Epithelial cell of prostate (primary cell): ENCODE measurements around the gene FOXP1.

Source experiments
- DNase-seq: peaks from one replicate; pipeline ENCODE4 v3.0.0-alpha.2; 2011; ENCODE audit warnings: low read depth, low spot score
- H3K27ac ChIP-seq: fragments of 450-650 bp; 2 replicates; pipeline ENCODE4 v1.5.1; 2017; ENCODE audit warnings: mild to moderate bottlenecking

FOXP1 gene

DNA sequence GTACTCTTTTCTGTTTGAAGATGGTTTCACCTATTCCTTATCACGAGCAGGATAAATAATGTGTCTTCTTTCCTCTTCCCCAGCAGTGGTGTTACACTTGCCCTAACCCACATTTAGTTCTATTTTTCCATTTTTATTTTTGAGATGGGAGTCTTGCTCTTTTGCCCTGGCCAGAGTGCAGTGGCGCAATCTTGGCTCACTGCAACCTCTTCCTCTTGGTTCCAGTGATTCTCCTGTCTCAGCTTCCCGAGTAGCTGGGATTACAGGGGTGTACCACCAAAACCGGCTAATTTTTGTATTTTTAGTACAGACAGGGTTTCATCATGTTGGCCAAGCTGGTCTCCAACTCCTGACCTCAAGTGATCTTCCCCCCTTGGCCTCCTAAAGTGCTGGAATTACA, 372.4 kb downstream of the FOXP1 start:
- DNase-seq = no peak
- no peak overlapping the region for H3K27ac ChIP-seq

DNA sequence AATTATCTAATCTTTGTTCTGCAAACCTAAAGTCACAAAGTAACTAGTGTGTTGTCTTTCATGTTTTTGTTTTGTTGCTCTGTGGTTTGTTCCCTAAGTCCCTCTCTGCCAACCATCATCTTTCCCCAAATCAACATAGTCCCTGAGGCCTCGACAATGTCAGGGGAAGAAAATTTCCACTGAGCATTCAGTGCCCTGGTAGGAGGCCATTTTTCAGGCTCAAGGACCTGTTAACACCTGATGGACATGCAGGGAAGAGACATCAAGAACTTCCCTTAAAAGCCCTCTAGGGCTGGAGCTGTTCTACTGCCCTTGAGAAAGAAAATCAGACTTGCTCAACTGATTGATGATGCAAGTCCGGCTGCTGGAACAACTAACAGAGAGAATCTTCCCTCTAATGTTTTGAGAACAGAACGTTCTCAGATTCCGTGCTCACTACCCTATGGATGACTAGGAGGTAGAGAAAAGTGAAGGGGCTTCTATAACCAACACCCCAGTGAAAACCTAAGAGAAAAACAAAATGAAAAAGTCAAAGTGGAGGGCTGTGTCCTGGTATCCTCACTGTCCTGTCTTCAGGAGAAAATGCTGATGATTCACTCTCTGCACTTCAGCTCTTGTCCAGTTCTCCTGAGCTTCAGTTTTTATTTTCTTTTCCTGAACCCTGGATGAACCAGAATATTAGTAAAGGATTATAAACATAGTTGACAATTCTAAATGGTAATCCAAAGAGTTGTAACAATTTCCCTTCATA, 373.1 kb downstream of the FOXP1 start:
- no peak overlapping the region for H3K27ac ChIP-seq
- DNase-seq = no peak

DNA sequence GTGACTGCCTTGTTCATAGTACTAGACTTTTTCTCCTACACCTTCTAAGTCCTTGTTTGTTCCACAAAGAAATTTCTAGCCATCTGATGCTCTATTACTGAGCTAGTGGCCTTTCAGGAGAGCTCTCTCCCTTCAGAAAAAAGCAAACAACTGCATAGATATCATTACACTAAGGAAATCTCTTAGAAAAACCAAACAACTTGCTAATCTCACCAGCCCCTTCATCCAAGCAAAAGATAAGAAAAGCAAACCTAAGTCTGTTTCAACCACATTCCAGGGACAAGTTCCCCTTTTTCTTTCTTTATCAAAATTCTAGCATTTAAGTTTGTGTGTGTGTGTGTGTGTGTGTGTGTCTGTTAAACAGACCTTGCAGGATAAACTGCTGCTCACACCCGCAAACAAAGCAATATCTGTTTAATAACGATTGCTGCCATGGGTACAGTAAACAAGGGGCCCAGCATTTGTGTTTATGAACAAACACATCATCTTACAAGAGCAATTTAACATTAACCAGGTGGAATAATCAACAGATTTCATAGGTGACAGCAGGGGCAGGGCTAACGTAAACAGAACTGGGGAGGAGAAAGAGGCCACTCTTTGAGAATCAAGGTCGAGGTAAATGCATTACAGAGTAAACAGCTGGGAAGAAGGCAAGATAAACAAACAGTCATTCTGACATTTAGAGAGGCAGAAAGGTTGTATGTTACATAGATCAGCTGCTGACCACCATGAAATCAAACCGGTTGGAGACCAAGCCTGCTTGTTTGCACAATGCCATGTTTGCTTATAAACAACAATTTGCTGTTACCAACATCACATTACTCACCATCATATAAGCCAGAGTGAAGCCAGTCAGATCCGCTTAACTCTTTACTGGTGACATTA, 375.1 kb downstream of the FOXP1 start:
- no peak overlapping the region for H3K27ac ChIP-seq
- DNase-seq = no peak

DNA sequence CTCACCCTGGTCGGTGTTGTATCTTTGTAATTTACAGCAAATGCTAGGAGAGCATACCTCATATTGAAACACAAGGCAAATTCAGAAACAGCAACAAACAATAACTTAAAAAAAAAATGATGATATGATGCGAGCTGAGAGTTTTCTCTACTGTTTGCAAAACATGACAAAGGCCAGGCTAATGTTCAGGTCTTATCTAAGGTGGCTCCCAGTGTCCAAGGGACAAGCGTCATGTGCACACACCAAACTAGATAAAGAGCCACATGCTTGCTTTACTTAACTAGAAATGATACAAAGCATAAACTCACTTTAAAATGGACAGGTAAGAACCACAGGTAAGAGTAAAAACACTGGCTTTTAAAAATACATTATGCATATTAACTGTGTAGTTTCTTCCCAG, 375.9 kb downstream of the FOXP1 start:
- DNase-seq = no peak
- H3K27ac ChIP-seq = no peak overlapping the region

DNA sequence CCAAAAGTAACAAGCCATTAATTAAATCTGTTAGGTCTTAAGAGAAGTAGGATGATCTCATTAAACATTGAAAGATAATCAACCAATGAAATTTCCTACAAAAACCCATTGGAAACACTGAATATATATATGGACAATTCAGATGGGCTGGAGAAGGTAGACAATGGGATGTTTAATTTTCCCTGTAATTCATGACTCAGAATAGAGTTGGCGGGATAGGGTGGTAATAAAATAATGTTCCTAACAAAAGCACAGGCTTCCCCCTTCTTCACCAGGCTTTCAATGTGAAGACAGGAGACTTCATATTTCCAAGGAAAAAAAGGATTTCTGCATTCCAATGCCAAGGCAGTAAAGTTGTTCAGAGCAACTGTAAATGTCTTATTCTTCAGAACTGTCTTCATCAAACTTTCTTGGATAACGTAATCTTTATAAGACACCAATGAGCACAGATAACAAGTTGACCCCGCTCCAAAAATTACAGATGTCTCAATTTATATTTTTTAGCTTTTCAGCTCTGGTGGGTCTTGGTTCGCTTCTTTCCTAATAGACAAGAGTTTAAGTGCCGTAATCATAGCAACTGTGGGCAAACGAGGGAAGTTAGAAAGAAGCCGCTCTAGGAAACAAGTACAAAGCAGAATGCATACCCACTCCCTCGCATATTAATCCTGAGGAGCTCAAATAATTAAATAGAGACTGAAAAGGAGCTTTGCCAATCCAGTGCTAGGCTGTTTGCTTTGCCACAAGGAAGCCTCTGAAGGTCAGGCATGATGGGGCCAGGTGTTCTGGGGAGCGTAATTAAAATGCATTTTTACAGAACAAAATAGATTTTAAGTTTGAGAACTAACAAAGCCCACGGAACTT, 377.0 kb downstream of the FOXP1 start:
- no peak overlapping the region for H3K27ac ChIP-seq
- no peak for DNase-seq

DNA sequence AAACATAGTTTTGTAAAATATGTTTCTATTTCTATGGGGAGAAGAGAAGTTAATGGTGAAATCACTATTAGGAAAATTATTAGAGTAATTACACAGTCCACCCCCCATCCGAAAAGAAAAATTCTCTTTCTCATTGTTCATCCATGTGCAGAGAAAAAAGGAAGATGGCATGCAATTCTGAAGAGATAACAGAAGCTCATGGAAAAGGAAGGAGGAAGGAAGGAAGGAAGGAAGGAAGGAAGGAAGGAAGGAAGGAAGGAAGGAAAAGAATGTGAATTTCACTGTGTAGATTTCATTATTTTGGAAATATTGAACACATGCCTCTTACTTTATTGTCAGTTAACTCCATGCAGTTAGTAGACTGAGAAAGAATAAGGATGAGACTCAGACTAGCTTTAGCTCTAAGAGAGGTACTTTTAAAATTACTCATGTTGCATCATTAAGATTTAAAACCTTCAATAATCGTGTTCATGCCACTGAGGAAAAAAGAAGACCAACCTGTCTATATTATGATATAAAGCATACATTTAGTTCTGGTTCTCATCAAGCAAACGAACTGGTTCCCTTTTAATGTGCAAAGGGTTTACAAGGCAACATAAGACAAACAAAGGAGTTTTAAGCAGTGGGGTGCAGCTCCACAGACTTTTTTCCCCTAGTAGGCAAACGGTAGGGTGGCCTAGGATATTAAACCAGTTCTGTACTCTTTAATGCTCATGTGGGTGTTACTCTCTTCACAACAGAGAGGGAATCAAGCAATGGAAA, 379.6 kb downstream of the FOXP1 start:
- DNase-seq = no peak
- no peak overlapping the region for H3K27ac ChIP-seq

DNA sequence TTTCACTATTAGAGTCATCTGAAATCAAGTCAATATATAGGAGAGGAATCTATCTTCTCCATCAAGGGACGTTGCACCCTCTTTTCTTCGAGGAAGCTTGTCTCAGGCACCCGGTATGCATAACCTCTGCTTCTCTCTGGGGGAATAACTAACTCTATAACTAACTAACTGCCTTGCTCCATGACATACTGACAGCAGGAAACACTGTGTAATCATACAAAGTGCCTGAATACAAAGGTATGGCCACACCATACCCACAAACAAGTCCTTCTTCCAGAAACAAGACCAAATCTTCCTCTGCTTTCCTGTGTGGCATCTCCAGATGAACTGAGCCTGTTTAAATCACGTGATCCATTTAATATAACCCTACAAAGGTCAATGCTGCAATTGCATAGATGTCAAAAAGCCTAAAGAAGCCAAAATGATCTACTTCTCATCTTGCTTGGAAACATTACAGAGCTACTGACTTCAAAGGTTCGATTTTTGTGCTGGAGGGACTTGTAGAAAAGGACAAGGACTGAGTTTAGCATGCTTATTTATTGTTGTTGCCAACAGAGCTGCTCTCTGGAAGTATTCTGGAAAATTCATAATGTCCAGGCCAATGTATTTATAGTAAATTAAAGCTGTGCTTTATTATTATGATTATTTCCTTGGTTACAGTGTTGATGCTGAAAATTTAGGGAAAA, 380.5 kb downstream of the FOXP1 start:
- no peak overlapping the region for H3K27ac ChIP-seq
- no peak for DNase-seq

DNA sequence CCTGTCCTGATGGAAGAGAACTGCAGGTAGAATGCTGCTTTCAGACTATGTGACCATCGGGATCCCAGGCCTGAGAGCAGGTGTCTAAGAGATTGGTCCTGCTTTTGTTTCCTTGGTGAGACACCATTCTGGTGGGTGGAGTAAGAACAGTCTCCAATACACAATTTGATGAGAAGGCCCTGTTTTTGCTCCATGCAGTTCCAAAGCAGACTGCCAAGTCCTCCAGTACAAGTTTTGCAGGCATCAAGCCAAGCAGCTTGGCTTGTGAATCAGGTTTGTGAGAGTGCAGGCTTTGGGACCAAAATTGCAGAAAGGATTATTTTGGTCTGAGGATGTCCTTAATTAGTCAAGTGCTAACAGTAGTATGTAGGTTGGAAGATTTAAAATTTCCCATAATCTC, 381.6 kb downstream of the FOXP1 start:
- no peak overlapping the region for H3K27ac ChIP-seq
- DNase-seq = no peak

DNA sequence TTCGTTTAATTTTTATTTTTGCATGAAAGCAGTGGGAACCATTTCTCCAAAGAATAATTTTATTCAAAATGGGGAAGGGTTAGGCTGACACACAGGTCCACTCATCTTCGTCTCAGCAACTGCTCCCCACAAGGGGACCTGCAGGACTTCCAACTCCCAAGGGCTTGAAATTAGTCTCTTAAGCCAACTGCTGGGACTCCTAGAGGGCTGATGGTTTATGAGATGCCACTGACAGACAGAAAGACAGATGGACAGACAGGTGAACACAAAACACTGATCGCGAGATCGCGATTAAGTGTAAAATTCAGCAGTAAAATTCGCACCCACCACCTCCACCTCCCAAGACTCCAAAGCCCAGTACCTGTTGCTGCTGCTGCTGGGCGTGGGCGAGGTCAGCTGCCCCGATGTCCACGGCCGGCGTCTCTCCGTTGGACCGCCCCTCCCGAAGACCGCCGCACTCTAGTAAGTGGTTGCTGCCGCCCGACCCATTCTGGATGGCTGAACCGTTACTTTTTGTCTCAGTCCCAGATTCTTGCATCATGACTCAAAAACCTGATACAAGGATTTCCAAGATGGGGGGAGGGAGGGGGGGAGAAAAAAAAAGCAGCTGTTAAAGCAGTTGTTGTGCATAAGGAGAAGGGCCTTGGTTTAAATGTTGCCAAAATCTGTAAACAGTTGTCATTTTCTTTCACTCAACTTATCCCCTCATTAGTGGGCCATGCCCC, 385.5 kb downstream of the FOXP1 start:
- DNase-seq = no peak
- H3K27ac ChIP-seq = no peak overlapping the region

DNA sequence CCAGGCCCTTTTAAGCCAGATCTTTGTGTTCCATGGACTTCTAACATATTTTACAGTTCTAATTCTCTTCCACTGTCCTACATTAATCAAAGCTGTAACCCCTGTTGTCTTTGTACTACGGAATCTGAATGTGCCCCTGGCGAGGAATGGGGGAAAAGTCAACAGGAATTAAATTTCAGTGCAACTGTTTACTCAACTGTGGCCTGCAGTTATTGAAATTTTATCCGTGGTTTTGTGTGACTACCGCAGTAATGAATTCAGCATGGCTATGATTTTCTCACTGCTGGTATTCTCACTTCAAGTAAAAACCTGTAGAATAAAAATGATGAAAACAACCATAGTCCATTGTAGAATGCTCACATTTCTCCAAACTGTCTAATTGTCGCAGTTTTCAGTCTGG, 388.0 kb downstream of the FOXP1 start:
- no peak for DNase-seq
- peak overlapping the region; percentile 16 for H3K27ac ChIP-seq

DNA sequence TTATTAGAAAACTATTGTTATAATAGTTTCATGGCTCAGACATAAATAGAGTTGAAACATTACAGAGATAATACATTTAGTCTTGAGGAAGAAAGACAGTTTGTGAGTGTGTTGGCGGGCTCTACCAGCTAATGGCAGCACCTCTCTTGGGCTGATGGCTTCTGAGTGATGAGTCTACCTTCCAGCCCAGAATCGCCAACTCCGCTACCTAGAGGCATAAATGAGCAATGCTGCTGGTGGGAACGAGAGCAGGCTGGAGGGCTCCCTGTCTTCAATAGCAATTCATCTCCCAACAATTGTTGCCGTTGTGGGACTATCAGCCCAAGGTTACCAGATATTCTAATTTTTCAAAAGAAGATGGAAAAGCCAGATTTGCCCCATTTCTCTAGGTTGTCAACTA, 388.7 kb downstream of the FOXP1 start:
- no peak overlapping the region for H3K27ac ChIP-seq
- no peak for DNase-seq

DNA sequence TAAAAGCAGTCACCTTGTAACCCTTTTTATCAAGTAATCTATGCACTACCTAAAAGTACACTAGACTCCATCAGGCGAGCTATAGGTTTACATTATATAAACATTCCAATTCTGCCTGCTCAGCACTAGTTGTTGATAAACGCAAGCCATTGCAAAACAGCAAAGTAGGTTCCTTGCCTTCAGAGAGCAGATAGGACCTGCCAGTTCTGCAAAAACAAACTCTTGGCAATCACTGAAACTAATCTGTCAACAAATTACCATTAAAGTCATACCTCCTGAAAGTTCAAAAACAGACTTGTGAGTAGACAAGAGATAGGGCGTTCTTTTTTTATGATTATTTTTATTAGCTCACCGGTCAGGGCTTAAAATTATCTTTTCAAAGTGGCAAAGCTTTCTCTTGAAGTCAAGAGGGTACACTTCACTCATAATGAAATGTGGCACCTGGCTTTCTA, 392.5 kb downstream of the FOXP1 start:
- H3K27ac ChIP-seq = no peak overlapping the region
- DNase-seq = no peak

DNA sequence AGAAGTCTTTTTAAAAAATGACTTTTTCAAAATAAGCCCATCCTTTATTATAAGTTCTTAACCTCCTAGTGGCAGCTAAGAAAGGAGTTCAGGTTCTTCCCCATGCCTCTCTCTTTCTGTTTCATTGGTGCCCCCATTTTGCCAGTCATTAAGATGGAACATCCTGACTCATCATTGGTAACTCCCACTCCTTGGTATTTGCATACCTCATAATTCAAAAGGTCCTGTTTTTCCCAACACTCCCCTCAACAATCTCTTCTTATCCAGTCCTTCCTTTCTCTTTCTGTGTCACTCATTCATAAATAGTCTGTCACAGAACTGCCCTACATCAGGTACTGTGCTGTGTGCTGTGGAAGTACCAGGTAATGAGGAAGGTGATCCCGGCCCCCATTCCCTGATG, 394.0 kb downstream of the FOXP1 start:
- H3K27ac ChIP-seq = no peak overlapping the region
- no peak for DNase-seq

DNA sequence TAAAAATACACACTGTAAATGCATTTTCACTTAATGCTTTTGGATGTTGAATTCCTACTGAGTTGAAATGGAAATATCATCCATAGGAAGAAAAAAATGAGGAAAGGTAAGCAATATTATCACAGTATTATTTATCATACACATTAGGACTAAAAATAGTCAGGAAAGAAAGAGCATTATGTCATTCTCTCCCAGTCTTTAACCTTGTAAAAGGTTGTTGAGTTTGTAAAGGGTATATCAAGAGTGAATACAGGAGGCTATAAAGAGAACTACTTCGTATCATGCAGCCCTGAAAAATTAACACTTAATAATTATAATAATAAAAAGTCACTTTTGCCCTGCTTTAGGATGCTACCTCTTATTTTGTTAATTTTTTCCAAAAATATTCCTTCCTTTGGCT, 395.8 kb downstream of the FOXP1 start:
- no peak overlapping the region for H3K27ac ChIP-seq
- DNase-seq = no peak

DNA sequence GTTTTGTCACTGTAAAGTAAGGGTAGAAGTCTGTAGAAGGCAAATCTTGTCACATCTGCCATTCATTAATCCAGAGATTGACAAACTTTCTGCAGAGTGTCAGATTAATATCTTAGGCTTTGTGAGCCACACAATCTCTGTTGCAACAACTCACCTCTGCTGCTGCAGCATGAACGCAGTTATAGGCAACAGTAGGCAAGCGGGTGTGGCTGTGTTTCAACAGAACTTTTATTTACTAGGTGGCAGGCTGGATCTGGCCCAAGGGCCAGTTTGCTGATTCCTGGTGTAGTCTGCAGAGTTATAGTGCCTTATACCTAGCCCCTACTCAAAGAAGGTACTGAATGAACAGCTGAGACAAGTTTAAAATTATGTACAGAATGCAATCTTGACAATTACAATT, 396.7 kb downstream of the FOXP1 start:
- DNase-seq = no peak
- H3K27ac ChIP-seq = no peak overlapping the region

DNA sequence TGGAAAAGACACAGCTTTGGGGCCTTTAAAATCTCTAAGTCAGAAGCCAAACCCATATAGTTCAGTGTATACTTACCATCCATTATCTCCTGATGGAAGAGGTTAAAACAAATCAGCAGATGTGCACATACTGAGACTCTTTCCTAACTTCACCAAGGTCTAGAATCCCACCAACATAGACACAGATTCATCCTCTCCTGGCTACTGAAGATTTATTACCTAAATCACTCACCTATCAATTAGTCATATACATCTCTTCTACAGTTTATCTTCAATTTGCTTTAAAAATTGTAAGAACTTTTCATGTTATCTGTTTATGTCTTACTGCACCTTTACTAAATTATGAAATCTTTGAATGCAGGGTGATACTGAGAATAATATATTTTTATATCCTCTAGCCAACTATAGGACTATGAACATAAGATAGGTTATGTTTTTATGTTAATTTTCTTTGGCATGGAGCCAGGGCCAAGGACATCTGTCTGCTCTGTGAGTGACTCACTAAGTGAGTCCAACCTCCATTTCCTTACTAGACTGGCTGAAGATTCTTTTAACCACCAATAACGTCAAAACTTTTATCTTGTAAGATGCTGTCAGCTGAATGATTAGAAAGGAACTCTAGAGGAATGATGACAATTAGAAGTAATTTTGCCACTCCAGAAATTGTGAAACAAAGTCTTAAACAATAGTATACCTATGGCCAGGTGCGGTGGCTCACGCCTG, 397.6 kb downstream of the FOXP1 start:
- no peak for DNase-seq
- no peak overlapping the region for H3K27ac ChIP-seq

DNA sequence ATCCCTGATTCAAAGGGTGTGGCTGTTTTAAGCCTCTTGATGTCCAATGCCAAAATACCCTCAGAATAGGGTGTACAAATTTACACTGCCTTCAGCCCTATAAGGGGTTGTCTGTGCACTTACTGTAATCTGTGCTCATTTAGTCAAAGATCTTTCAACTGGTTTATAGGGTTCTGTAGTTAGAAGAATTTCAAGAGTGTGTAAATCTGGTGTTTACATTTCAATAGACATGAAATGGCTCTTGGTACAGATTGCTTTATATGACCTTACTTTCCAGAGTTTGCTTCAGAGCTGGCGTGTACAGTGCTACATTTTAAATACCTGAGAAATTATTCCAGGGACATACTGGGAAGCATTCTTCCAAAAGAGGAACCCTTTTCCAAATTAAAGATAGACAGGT, 399.3 kb downstream of the FOXP1 start:
- DNase-seq = no peak
- no peak overlapping the region for H3K27ac ChIP-seq

DNA sequence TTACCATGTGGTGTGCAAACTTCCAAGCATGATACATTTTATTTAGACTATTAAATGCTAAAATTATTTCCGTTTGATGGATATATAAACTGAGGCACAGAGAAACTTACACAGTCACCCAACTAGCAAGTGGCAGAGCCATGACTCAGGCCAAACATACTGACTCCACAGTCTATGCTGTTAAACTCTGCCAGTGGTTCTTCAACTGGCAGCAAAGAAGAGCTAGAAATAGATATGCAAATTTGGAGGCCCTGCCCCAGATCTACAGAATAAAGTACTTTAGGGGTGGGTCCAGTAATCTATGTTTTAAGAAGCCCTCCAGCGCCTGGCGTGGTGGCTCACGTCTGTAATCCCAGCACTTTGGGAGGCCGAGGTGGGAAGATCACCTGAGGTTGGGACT, 400.0 kb downstream of the FOXP1 start:
- no peak for DNase-seq
- no peak overlapping the region for H3K27ac ChIP-seq
